ENCODE measurements around the gene VEZT. TPM values are rescaled to one million over a fixed set of nuclear protein-coding genes. Genes with fewer than 3 reads are reported as not detected.

Gene VEZT
- total and polyA plus RNA-seq, 9 of the 15 experiments (the other 6 are each of a cell fraction or from before 2014, with no cell fraction given), result 16.1 to 61.5 (median 32.6) TPM

DNA sequence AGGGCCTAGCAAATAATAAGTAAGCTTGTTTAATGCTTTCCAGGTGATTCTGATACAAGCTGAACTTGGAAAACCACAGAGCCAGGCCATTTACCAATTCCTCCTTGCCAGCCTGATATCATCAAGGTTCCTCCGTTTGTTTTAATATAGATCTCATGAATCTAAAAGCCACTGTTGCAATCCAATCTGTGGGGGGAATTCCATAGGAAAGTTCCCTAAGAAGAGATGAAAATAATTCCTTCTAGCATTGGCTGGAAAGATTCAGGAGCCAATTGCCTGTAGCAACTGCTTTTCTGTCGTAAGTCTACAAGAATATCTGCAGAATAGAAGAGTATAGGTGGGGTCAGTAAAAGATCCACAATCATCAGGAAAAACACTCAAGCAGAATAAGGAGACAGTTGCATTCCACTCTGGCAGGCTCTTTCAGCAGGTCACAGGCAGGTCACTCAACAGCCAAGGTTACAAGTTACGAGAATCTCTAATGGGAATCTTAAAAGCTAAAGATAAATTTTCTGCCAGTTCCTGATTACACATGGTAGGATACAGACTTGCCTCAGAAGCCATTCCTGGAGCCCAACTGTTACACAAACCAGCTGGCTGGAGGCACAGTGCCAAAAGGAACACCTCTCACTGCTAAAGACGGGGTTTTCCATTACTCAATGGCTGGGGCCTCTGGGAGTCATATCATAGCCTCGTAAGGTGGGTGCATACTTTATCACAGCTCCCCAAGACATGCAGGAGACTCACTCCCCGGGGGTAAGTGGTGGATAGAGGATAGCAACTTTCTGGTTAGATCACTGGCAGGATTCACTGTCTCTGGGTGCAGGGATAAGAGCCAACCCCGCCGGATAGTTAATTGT, 44.0 kb upstream of the VEZT start (continued):
- TF ChIP-seq, protein P1, sequence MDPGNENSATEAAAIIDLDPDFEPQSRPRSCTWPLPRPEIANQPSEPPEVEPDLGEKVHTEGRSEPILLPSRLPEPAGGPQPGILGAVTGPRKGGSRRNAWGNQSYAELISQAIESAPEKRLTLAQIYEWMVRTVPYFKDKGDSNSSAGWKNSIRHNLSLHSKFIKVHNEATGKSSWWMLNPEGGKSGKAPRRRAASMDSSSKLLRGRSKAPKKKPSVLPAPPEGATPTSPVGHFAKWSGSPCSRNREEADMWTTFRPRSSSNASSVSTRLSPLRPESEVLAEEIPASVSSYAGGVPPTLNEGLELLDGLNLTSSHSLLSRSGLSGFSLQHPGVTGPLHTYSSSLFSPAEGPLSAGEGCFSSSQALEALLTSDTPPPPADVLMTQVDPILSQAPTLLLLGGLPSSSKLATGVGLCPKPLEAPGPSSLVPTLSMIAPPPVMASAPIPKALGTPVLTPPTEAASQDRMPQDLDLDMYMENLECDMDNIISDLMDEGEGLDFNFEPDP (CRISPR knock-in tag; IDR thresholded peaks at IDR 0.05), result no peak
- TF ChIP-seq RBFOX2 (IDR thresholded peaks at IDR 0.05; ENCODE audit: low read depth, low read length) (no peak), ZNF212 (CRISPR knock-in tag; IDR thresholded peaks at IDR 0.05) (no peak), ETV6 (IDR thresholded peaks at IDR 0.05; ENCODE audit: borderline replicate concordance in 1 of 2, low read depth in 2 of 2, low read length in 1 of 2) (no peak), ETV6 (CRISPR knock-in tag; IDR thresholded peaks at IDR 0.05; ENCODE audit: borderline replicate concordance) (no peak), TSC22D4 (tag; IDR thresholded peaks at IDR 0.05) (no peak), SRSF7 (optimal IDR thresholded peaks at IDR 0.05; ENCODE audit: low read depth, low read length) (no peak), SP1 (CRISPR knock-in tag; IDR thresholded peaks at IDR 0.05) (no peak), SPI1 (IDR thresholded peaks at IDR 0.05; ENCODE audit: borderline replicate concordance, low read depth, low read length) (no peak), MEIS2 (IDR thresholded peaks at IDR 0.05; ENCODE audit: partially characterized antibody) (peak; percentile 62), DMBX1 (CRISPR knock-in tag; IDR thresholded peaks at IDR 0.05; ENCODE audit: borderline replicate concordance) (no peak), NR2C2 (CRISPR knock-in tag; IDR thresholded peaks at IDR 0.05) (no peak), NR2C2 (tag; IDR thresholded peaks at IDR 0.05) (peak; percentile 41; the same call in 1 of the 2 replicates), CBFB (CRISPR knock-in tag; IDR thresholded peaks at IDR 0.05) (no peak), FOXK2 (conservative IDR thresholded peaks at IDR 0.05 in 1 of 2, IDR thresholded peaks at IDR 0.05 in 1 of 2; ENCODE audit: low read depth in 2 of 2) (no peak), ZSCAN29 (IDR thresholded peaks at IDR 0.05) (no peak), HNRNPK (IDR thresholded peaks at IDR 0.05; ENCODE audit: low read depth, low read length, poor library complexity, severe bottlenecking) (no peak), SMAD3 (CRISPR knock-in tag; conservative IDR thresholded peaks at IDR 0.05) (no peak), POLR3G (IDR thresholded peaks at IDR 0.05; ENCODE audit: extremely low read depth, insufficient read length, insufficient replicate concordance) (no peak)
- TF ChIP-seq, protein P2, sequence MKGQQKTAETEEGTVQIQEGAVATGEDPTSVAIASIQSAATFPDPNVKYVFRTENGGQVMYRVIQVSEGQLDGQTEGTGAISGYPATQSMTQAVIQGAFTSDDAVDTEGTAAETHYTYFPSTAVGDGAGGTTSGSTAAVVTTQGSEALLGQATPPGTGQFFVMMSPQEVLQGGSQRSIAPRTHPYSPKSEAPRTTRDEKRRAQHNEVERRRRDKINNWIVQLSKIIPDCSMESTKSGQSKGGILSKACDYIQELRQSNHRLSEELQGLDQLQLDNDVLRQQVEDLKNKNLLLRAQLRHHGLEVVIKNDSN (CRISPR knock-in tag; IDR thresholded peaks at IDR 0.05), result no peak
- TF ChIP-seq, protein P3, sequence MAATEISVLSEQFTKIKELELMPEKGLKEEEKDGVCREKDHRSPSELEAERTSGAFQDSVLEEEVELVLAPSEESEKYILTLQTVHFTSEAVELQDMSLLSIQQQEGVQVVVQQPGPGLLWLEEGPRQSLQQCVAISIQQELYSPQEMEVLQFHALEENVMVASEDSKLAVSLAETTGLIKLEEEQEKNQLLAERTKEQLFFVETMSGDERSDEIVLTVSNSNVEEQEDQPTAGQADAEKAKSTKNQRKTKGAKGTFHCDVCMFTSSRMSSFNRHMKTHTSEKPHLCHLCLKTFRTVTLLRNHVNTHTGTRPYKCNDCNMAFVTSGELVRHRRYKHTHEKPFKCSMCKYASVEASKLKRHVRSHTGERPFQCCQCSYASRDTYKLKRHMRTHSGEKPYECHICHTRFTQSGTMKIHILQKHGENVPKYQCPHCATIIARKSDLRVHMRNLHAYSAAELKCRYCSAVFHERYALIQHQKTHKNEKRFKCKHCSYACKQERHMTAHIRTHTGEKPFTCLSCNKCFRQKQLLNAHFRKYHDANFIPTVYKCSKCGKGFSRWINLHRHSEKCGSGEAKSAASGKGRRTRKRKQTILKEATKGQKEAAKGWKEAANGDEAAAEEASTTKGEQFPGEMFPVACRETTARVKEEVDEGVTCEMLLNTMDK (IDR thresholded peaks at IDR 0.05; ENCODE audit: borderline replicate concordance, insufficient read depth, low read depth, low read length, poor library complexity, severe bottlenecking), result no peak
- TF ChIP-seq, protein P4, sequence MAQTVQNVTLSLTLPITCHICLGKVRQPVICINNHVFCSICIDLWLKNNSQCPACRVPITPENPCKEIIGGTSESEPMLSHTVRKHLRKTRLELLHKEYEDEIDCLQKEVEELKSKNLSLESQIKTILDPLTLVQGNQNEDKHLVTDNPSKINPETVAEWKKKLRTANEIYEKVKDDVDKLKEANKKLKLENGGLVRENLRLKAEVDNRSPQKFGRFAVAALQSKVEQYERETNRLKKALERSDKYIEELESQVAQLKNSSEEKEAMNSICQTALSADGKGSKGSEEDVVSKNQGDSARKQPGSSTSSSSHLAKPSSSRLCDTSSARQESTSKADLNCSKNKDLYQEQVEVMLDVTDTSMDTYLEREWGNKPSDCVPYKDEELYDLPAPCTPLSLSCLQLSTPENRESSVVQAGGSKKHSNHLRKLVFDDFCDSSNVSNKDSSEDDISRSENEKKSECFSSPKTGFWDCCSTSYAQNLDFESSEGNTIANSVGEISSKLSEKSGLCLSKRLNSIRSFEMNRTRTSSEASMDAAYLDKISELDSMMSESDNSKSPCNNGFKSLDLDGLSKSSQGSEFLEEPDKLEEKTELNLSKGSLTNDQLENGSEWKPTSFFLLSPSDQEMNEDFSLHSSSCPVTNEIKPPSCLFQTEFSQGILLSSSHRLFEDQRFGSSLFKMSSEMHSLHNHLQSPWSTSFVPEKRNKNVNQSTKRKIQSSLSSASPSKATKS (CRISPR knock-in tag; IDR thresholded peaks at IDR 0.05), result no peak

Data from K562 (cell line).